ENCODE measurements around the gene SCNN1A. TPM values are rescaled to one million over a fixed set of nuclear protein-coding genes. Genes with fewer than 3 reads are reported as not detected.

The SCNN1A gene
- total and polyA plus RNA-seq, 3 experiments from 2014 or later: 0.49 to 0.93 (median 0.77) TPM

- H3K4me3 ChIP-seq (ENCODE audit: low read length): no peak overlapping the region
- Mint-ChIP-seq H3K36me3 (peaks cover 0 to 31% (median 2%) of the 10 kb centered on the region in 3 donors), H3K4me3 (peak overlapping the region in 4 of 7 donors; percentile 48 to 80 (median 57)), H3K4me1 (peaks cover 46 to 51% (median 47%) of the 10 kb centered on the region in 3 donors), H3K27ac (peak overlapping the region; percentile 78 to 95 (median 88)), H3K9me3 (no peaks in the 10 kb centered on the region), H3K27me3 (no peaks in the 10 kb centered on the region)
- DNase-seq: no peak
- peaks cover 21% of the 10 kb centered on the region for H3K36me3 ChIP-seq (ENCODE audit: insufficient read depth, low read length)
- no peaks in the 10 kb centered on the region for H3K9me3 ChIP-seq (ENCODE audit: low read length)
- POLR2A ChIA-PET: interaction anchor here (3.1 kb wide), 1 partner anchor 11 kb away, joined by 22 read pairs; no protein-coding TSS in a partner anchor
- no peaks in the 10 kb centered on the region for H3K27me3 ChIP-seq (ENCODE audit: insufficient read depth, low read length, poor library complexity, severe bottlenecking)
- H3K4me1 ChIP-seq (ENCODE audit: insufficient read depth, low read length): peaks cover 30% of the 10 kb centered on the region
- CTCF ChIA-PET: interaction anchor here (0.7 to 3.6 kb wide), 8 partner anchors 9 to 213 kb away, joined by 3 to 32 read pairs (median 4); no protein-coding TSS in a partner anchor
- H3K27ac ChIP-seq (ENCODE audit: low read depth, low read length): no peak overlapping the region
Measured at GRCh38 chr12:6324936-6325750, 50.2 kb downstream of the SCNN1A start.

GRCh38 chr12:6323995-6324711 is 51.2 kb downstream of the SCNN1A start:
- ChIA-PET CTCF (interaction anchor here (0.7 to 2.4 kb wide), 21 partner anchors 10 to 214 kb away, joined by 3 to 47 read pairs (median 4); partner anchors contain the start of gene VAMP1), POLR2A (interaction anchor here (0.8 to 3.1 kb wide), 3 partner anchors 12 to 147 kb away, joined by 3 to 22 read pairs (median 5); partner anchors contain the start of gene VAMP1)
- peak overlapping the region; percentile 22 for H3K4me3 ChIP-seq (ENCODE audit: low read length)
- Mint-ChIP-seq H3K36me3 (peaks cover 0 to 25% (median 2%) of the 10 kb centered on the region in 3 donors), H3K27me3 (no peaks in the 10 kb centered on the region), H3K4me3 (peak overlapping the region in 6 of 7 donors; percentile 79 to 88 (median 84)), H3K27ac (peak overlapping the region; percentile 83 to 96 (median 93)), H3K4me1 (peaks cover 46 to 53% (median 51%) of the 10 kb centered on the region in 3 donors), H3K9me3 (no peaks in the 10 kb centered on the region)
- H3K36me3 ChIP-seq (ENCODE audit: insufficient read depth, low read length): peaks cover 14% of the 10 kb centered on the region
- no peaks in the 10 kb centered on the region for H3K27me3 ChIP-seq (ENCODE audit: insufficient read depth, low read length, poor library complexity, severe bottlenecking)
- peaks cover 30% of the 10 kb centered on the region for H3K4me1 ChIP-seq (ENCODE audit: insufficient read depth, low read length)
- H3K9me3 ChIP-seq (ENCODE audit: low read length): no peaks in the 10 kb centered on the region
- no peak for DNase-seq
- no peak overlapping the region for H3K27ac ChIP-seq (ENCODE audit: low read depth, low read length)

DNA sequence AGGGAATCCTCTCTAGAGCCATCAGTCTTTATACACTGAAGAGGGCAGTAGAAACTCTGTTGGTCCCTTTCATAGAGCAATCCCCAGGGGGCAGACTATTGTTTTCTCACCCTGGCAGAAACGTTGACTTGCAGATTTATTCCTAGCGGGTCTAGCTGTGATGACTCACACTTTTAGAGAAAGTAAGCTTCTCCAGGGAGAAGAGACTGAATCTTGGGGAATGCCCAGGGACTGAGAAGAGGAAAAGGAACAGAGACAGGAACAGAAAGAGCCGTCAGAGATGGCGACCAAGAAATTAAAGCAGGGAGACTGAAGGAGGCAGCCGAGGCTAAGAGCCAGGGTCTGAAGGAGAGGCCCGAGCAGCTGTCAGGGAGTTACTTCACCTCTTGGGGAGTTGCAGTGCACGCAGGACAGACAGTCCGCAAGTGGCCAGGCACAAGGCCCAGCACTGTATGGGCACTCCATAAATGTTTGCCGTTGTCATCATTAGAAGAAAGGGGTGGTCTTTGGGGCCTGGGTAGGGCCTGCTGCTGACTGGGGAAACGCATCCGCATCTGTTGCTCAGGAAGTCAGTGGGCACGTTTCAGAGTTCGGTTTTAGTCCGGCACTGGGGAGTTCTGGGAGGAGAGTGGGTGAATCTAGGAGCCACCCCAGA is 51.9 kb downstream of the SCNN1A start:
- Histone ChIP-seq H3K36me3 (ENCODE audit: insufficient read depth, low read length) (peaks cover 7% of the 10 kb centered on the region), H3K27ac (ENCODE audit: low read depth, low read length) (no peak overlapping the region), H3K4me1 (ENCODE audit: insufficient read depth, low read length) (peaks cover 34% of the 10 kb centered on the region), H3K27me3 (ENCODE audit: insufficient read depth, low read length, poor library complexity, severe bottlenecking) (no peaks in the 10 kb centered on the region), H3K9me3 (ENCODE audit: low read length) (no peaks in the 10 kb centered on the region), H3K4me3 (ENCODE audit: low read length) (peak overlapping the region; percentile 22)
- Mint-ChIP-seq H3K9me3 (no peaks in the 10 kb centered on the region), H3K36me3 (peaks cover 0 to 19% (median 0%) of the 10 kb centered on the region in 3 donors), H3K4me3 (peak overlapping the region; percentile 63 to 88 (median 83)), H3K27me3 (no peaks in the 10 kb centered on the region), H3K4me1 (peaks cover 50 to 58% (median 55%) of the 10 kb centered on the region in 3 donors), H3K27ac (peak overlapping the region; percentile 81 to 96 (median 93))
- ChIA-PET CTCF (interaction anchor here (0.7 to 2.4 kb wide), 25 partner anchors 9 to 217 kb away, joined by 3 to 47 read pairs (median 4); partner anchors contain the start of genes MRPL51, TNFRSF1A and VAMP1), POLR2A (interaction anchor here (0.6 to 1.6 kb wide), 4 partner anchors 10 to 234 kb away, joined by 3 to 5 read pairs (median 3); partner anchors contain the start of gene VAMP1)
- peak in 4 of 5 donors; percentile 28 to 67 (median 52) for DNase-seq

DNA sequence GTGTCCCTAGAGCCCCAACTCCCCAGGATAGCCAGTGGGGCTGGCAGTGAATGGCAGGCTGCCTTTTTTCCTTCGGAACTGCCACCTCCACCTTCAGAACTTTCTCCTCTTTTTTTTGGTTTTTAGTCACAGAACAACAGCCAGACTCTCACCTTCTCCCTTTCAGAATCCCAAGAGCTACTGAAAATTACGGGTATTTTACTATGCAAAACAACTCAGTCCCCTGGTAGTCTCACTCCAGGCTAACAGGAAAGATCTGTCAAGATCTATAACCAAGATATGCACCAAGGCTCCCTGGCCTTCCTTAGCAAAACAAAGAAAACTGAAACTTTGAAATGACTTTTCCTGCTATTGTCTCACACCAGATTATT is 52.4 kb downstream of the SCNN1A start:
- Histone ChIP-seq H3K9me3 (ENCODE audit: low read length) (no peaks in the 10 kb centered on the region), H3K4me3 (ENCODE audit: low read length) (peak overlapping the region; percentile 22), H3K27me3 (ENCODE audit: insufficient read depth, low read length, poor library complexity, severe bottlenecking) (no peaks in the 10 kb centered on the region), H3K4me1 (ENCODE audit: insufficient read depth, low read length) (peaks cover 40% of the 10 kb centered on the region), H3K36me3 (ENCODE audit: insufficient read depth, low read length) (peaks cover 2% of the 10 kb centered on the region), H3K27ac (ENCODE audit: low read depth, low read length) (no peak overlapping the region)
- no peak for DNase-seq
- H3K27ac Mint-ChIP-seq: peak overlapping the region; percentile 81 to 96 (median 93)
- H3K27me3 Mint-ChIP-seq: no peaks in the 10 kb centered on the region
- H3K4me3 Mint-ChIP-seq: peak overlapping the region; percentile 12 to 88 (median 83)
- ChIA-PET CTCF (interaction anchor here (1.0 to 2.4 kb wide), 21 partner anchors 8 to 217 kb away, joined by 3 to 47 read pairs (median 5); partner anchors contain the start of genes MRPL51, TNFRSF1A and VAMP1), POLR2A (interaction anchor here (1.6 kb wide), 1 partner anchor 148 kb away, joined by 5 read pairs; the partner anchor contains the start of gene VAMP1)
- H3K36me3 Mint-ChIP-seq: peaks cover 0 to 14% (median 0%) of the 10 kb centered on the region in 3 donors
- H3K9me3 Mint-ChIP-seq: no peaks in the 10 kb centered on the region
- H3K4me1 Mint-ChIP-seq: peaks cover 55 to 63% (median 60%) of the 10 kb centered on the region in 3 donors

DNA sequence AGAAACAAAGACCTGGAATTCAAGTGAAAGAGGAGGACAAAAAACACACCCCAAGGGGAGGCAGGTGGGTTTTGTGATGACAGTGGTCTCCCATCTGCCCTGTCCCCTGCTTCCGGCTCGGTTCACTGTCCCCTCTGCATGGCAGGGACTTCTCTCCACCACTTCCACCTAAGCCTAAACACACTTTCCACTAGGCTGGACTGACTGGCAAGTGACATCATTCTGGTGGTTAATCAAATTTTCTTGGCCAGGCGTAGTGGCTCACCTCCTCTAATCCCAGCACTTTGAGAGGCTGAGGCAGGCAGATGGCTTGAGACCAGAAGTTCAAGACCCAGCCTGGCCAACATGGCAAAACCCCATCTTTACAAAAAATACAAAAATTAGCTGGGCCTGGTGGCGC is 53.0 kb downstream of the SCNN1A start:
- peaks cover 59 to 67% (median 65%) of the 10 kb centered on the region in 3 donors for H3K4me1 Mint-ChIP-seq

GRCh38 chr12:6321905-6322304 is 53.5 kb downstream of the SCNN1A start:
- H3K4me1 Mint-ChIP-seq: peaks cover 57 to 66% (median 63%) of the 10 kb centered on the region in 3 donors
- H3K36me3 Mint-ChIP-seq: peaks cover 0 to 9% (median 0%) of the 10 kb centered on the region in 3 donors
- CTCF ChIA-PET: interaction anchor here (1.3 to 2.4 kb wide), 5 partner anchors 12 to 232 kb away, joined by 4 to 47 read pairs (median 13); partner anchors contain the start of gene VAMP1
- H3K27me3 Mint-ChIP-seq: no peaks in the 10 kb centered on the region
- no peaks in the 10 kb centered on the region for H3K9me3 ChIP-seq (ENCODE audit: low read length)
- H3K4me3 ChIP-seq (ENCODE audit: low read length): no peak overlapping the region
- H3K27ac ChIP-seq (ENCODE audit: low read depth, low read length): no peak overlapping the region
- POLR2A ChIA-PET: interaction anchor here (0.5 kb wide), 1 partner anchor 283 kb away, joined by 6 read pairs; no protein-coding TSS in a partner anchor
- H3K27me3 ChIP-seq (ENCODE audit: insufficient read depth, low read length, poor library complexity, severe bottlenecking): no peaks in the 10 kb centered on the region
- no peaks in the 10 kb centered on the region for H3K36me3 ChIP-seq (ENCODE audit: insufficient read depth, low read length)
- no peak for DNase-seq
- H3K27ac Mint-ChIP-seq: peak overlapping the region in 7 of 8 donors; percentile 40 to 95 (median 77)
- peak overlapping the region in 2 of 7 donors; percentile 35 to 70 for H3K4me3 Mint-ChIP-seq
- no peaks in the 10 kb centered on the region for H3K9me3 Mint-ChIP-seq
- H3K4me1 ChIP-seq (ENCODE audit: insufficient read depth, low read length): peaks cover 42% of the 10 kb centered on the region

More for the DNA sequence above, 53.0 kb downstream of the SCNN1A start:
- Histone ChIP-seq H3K36me3 (ENCODE audit: insufficient read depth, low read length) (no peaks in the 10 kb centered on the region), H3K4me3 (ENCODE audit: low read length) (no peak overlapping the region), H3K27me3 (ENCODE audit: insufficient read depth, low read length, poor library complexity, severe bottlenecking) (no peaks in the 10 kb centered on the region), H3K9me3 (ENCODE audit: low read length) (no peaks in the 10 kb centered on the region), H3K27ac (ENCODE audit: low read depth, low read length) (no peak overlapping the region), H3K4me1 (ENCODE audit: insufficient read depth, low read length) (peaks cover 42% of the 10 kb centered on the region)
- Mint-ChIP-seq H3K4me3 (no peak overlapping the region), H3K9me3 (no peaks in the 10 kb centered on the region), H3K36me3 (peaks cover 0 to 12% (median 0%) of the 10 kb centered on the region in 3 donors), H3K27ac (peak overlapping the region in 6 of 8 donors; percentile 29 to 95 (median 91)), H3K27me3 (no peaks in the 10 kb centered on the region)
- ChIA-PET CTCF (interaction anchor here (1.1 to 2.4 kb wide), 17 partner anchors 8 to 218 kb away, joined by 3 to 47 read pairs (median 6); partner anchors contain the start of genes MRPL51, TNFRSF1A and VAMP1), POLR2A (interaction anchor here (0.5 to 1.6 kb wide), 2 partner anchors 149 to 282 kb away, joined by 5 to 6 read pairs; partner anchors contain the start of gene VAMP1)
- no peak for DNase-seq

DNA sequence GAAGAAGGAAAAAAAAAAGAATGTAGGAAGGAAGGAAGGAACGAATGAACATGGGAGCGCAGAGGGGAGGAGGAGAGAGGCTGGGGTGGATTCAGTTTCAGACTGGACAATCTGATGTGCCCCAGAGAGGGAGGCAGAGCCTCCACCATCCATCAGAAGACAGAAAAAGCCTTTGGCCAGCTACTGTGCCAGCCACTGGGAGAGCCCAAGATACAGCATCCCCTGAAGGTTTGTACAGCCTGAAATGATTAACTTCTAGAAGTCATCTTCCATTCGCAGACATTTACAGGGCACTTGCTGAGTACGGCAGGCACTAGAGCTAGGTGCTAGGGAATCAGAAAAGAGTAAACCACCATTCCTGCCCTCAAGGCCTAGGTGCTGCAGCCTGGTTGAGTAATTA is 55.9 kb downstream of the SCNN1A start:
- no peaks in the 10 kb centered on the region for H3K9me3 ChIP-seq (ENCODE audit: low read length)
- H3K4me1 ChIP-seq (ENCODE audit: insufficient read depth, low read length): peaks cover 35% of the 10 kb centered on the region
- Mint-ChIP-seq H3K27ac (no peak overlapping the region), H3K4me3 (no peak overlapping the region), H3K9me3 (no peaks in the 10 kb centered on the region), H3K36me3 (no peaks in the 10 kb centered on the region), H3K27me3 (no peaks in the 10 kb centered on the region), H3K4me1 (peaks cover 39 to 45% (median 42%) of the 10 kb centered on the region in 3 donors)
- H3K27ac ChIP-seq (ENCODE audit: low read depth, low read length): no peak overlapping the region
- H3K4me3 ChIP-seq (ENCODE audit: low read length): no peak overlapping the region
- no peaks in the 10 kb centered on the region for H3K36me3 ChIP-seq (ENCODE audit: insufficient read depth, low read length)
- ChIA-PET CTCF (interaction anchor here (1.1 to 2.5 kb wide), 4 partner anchors 13 to 151 kb away, joined by 3 to 9 read pairs (median 6); partner anchors contain the start of gene VAMP1), POLR2A (no interaction called here)
- no peaks in the 10 kb centered on the region for H3K27me3 ChIP-seq (ENCODE audit: insufficient read depth, low read length, poor library complexity, severe bottlenecking)
- no peak for DNase-seq
